DOHH2 (cell line): ENCODE results near the gene QRICH2.
"Not testable (repeated sequence)": the region's sequence is repeated elsewhere in the genome, so short reads cannot be mapped to it uniquely, and the experiment has no call there.

Experiments
- H3F3A ChIP-seq: fragments of 200-600 bp; sonication (generic), shearing (Covaris generic); 2 replicates; pipeline ENCODE4 v1.6.0; 2016; ENCODE audit warnings: antibody characterized with exemption, mild to moderate bottlenecking; ENCODE audit not compliant: control insufficient read depth, insufficient read depth
- H3K27ac ChIP-seq: fragments of 200-600 bp; sonication (generic); 2 replicates; pipeline ENCODE4 v1.5.1; 2014; ENCODE audit warnings: low read depth, mild to moderate bottlenecking, low read length, moderate library complexity
- H3K27me3 ChIP-seq: fragments of 200-600 bp; sonication (generic); 2 replicates; pipeline ENCODE4 v1.6.1; 2014; ENCODE audit warnings: mild to moderate bottlenecking, low read length, mixed read lengths; ENCODE audit not compliant: control insufficient read depth
- H3K36me3 ChIP-seq: fragments of 200-600 bp; sonication (generic); 2 replicates; pipeline ENCODE4 v1.6.1; 2014; ENCODE audit warnings: mild to moderate bottlenecking, low read length, moderate library complexity, mixed read lengths; ENCODE audit not compliant: control insufficient read depth
- H3K4me1 ChIP-seq: fragments of 200-600 bp; sonication (generic); 2 replicates; pipeline ENCODE4 v1.6.1; 2014; ENCODE audit warnings: mild to moderate bottlenecking, low read length, mixed read lengths; ENCODE audit not compliant: control insufficient read depth
- H3K4me2 ChIP-seq: fragments of 200-600 bp; sonication (generic); 2 replicates; pipeline ENCODE4 v1.6.0; 2014; ENCODE audit warnings: mild to moderate bottlenecking, low read length, moderate library complexity
- H3K4me3 ChIP-seq: fragments of 200-600 bp; sonication (generic); 2 replicates; pipeline ENCODE4 v1.5.1; 2014; ENCODE audit warnings: mild to moderate bottlenecking, low read length, mixed read lengths
- H3K79me2 ChIP-seq: fragments of 200-600 bp; sonication (generic); 2 replicates; pipeline ENCODE4 v1.6.1; 2014; ENCODE audit warnings: mild to moderate bottlenecking, low read length, mixed read lengths; ENCODE audit not compliant: control insufficient read depth
- H3K9me2 ChIP-seq: fragments of 200-600 bp; sonication (generic); replicated peaks from 2 replicates; pipeline ENCODE4 v1.6.1; 2014; ENCODE audit warnings: mild to moderate bottlenecking, low read length, mixed read lengths; ENCODE audit not compliant: control insufficient read depth
- H3K9me3 ChIP-seq: fragments of 200-600 bp; sonication (generic); 2 replicates; pipeline ENCODE4 v1.6.1; 2014; ENCODE audit warnings: antibody characterized with exemption, low read length, mixed read lengths; ENCODE audit not compliant: control insufficient read depth, insufficient read depth
- H4K20me1 ChIP-seq: fragments of 200-600 bp; sonication (generic); 2 replicates; pipeline ENCODE4 v1.6.0; 2014; ENCODE audit warnings: low read depth, mild to moderate bottlenecking, antibody characterized with exemption, low read length, moderate library complexity; ENCODE audit not compliant: control insufficient read depth, insufficient read depth
- CTCF ChIP-seq: fragments of 200-600 bp; sonication (generic); IDR thresholded peaks from one replicate; pipeline ENCODE4 v1.5.1; 2014; ENCODE audit warnings: antibody characterized with exemption, mild to moderate bottlenecking, low read depth, low read length; ENCODE audit not compliant: poor library complexity, severe bottlenecking
- EZH2phosphoT487 ChIP-seq: fragments of 200-600 bp; sonication (generic); IDR thresholded peaks from 2 replicates; pipeline ENCODE4 v1.6.1; 2017; ENCODE audit warnings: borderline replicate concordance, mild to moderate bottlenecking, antibody characterized with exemption, low read length, moderate library complexity, mixed read lengths

The QRICH2 gene

GRCh38 chr17:76312735-76313134 lies 4.7 kb upstream of the QRICH2 start:
- no peaks in the 10 kb centered on the region for H3K9me2 ChIP-seq
- H3K9me3 ChIP-seq = no peaks in the 10 kb centered on the region
- no peak overlapping the region for H3K27ac ChIP-seq
- no peaks in the 10 kb centered on the region for H3K27me3 ChIP-seq
- H3F3A ChIP-seq = no peaks in the 10 kb centered on the region
- H3K4me1 ChIP-seq = peaks cover 9% of the 10 kb centered on the region
- no peaks in the 10 kb centered on the region for H4K20me1 ChIP-seq
- peaks cover 18% of the 10 kb centered on the region for H3K36me3 ChIP-seq
- H3K4me2 ChIP-seq = no peak overlapping the region
- TF ChIP-seq CTCF (no peak), EZH2phosphoT487 (no peak)
- no peaks in the 10 kb centered on the region for H3K79me2 ChIP-seq
- no peak overlapping the region for H3K4me3 ChIP-seq

- peaks cover 9% of the 10 kb centered on the region for H3K4me1 ChIP-seq
- H3K79me2 ChIP-seq = no peaks in the 10 kb centered on the region
- H3K4me2 ChIP-seq = no peak overlapping the region
- peaks cover 18% of the 10 kb centered on the region for H3K36me3 ChIP-seq
- H4K20me1 ChIP-seq = no peaks in the 10 kb centered on the region
- H3F3A ChIP-seq = no peaks in the 10 kb centered on the region
- no peaks in the 10 kb centered on the region for H3K9me2 ChIP-seq
- H3K9me3 ChIP-seq = no peaks in the 10 kb centered on the region
- no peak overlapping the region for H3K27ac ChIP-seq
- H3K27me3 ChIP-seq = no peaks in the 10 kb centered on the region
- no peak for TF ChIP-seq CTCF
- TF ChIP-seq EZH2phosphoT487 = no peak
- H3K4me3 ChIP-seq = no peak overlapping the region
Measured at GRCh38 chr17:76309461-76309860, 1.4 kb upstream of the QRICH2 start.

- Histone ChIP-seq H3K36me3 (peaks cover 9% of the 10 kb centered on the region), H3K9me2 (no peaks in the 10 kb centered on the region), H3K4me2 (no peak overlapping the region), H3K27me3 (no peaks in the 10 kb centered on the region), H3K27ac (no peak overlapping the region), H3F3A (no peaks in the 10 kb centered on the region), H3K4me1 (peaks cover 9% of the 10 kb centered on the region), H3K4me3 (no peak overlapping the region), H3K9me3 (no peaks in the 10 kb centered on the region), H3K79me2 (no peaks in the 10 kb centered on the region), H4K20me1 (no peaks in the 10 kb centered on the region)
- TF ChIP-seq EZH2phosphoT487 = no peak
- no peak for TF ChIP-seq CTCF
Measured at GRCh38 chr17:76307299-76307965, 644 bp downstream of the QRICH2 start.

GRCh38 chr17:76305135-76305454 lies 3.0 kb downstream of the QRICH2 start:
- not testable (repeated sequence) for H3K79me2 ChIP-seq, H3K4me3 ChIP-seq, H3K9me2 ChIP-seq, H3F3A ChIP-seq, H3K9me3 ChIP-seq, H3K27me3 ChIP-seq, H4K20me1 ChIP-seq, H3K4me1 ChIP-seq, H3K4me2 ChIP-seq, H3K27ac ChIP-seq, H3K36me3 ChIP-seq
